ENCODE measurements around the gene UBL3. TPM values are rescaled to one million over a fixed set of nuclear protein-coding genes. Genes with fewer than 3 reads are reported as not detected.

Gene UBL3
- total and polyA plus RNA-seq, 9 donors = 22.5 to 41.4 (median 32.3) TPM

- no peaks in the 10 kb centered on the region for H3K36me3 ChIP-seq
- DNase-seq = no peak
- H3K4me3 ChIP-seq = no peak overlapping the region
- intact Hi-C loops (cut with DNase I) = no loop called here
- peaks cover 4% of the 10 kb centered on the region for H3K4me1 ChIP-seq (ENCODE audit: insufficient read depth)
- TF ChIP-seq POLR2A (IDR thresholded peaks at IDR 0.05) = no peak
- no peak for TF ChIP-seq CTCF (IDR thresholded peaks at IDR 0.05)
- no peak for TF ChIP-seq EP300 (IDR thresholded peaks at IDR 0.05)
- WGBS, 3 donors = 82 to 85% (median 83%) methylated on average over 8 of the region's 8 CpGs
- H3K9me3 ChIP-seq = no peaks in the 10 kb centered on the region
- no peaks in the 10 kb centered on the region for H3K27me3 ChIP-seq
- H3K27ac ChIP-seq = no peak overlapping the region
Observed at GRCh38 chr13:29886446-29886845, 36.0 kb upstream of the UBL3 start.

DNA sequence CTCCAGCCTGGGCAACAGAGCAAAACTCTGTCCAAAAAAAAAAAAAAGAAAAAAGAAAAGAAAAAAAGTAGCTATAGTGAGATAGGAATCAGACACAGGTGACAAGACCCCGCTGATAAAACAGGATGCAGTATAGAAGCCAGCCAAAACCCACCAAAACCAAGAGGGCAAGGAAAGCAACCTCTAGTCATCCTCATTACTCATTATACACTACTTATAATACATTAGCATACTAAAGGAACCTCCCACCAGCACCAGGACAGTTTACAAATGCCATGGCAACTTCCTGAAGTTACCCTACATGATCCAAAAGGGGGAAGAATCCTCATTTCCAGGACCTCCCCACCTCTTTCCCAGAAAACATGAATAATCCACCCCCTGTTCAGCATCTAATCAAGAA lies 35.6 kb upstream of the UBL3 start:
- Histone ChIP-seq H3K27me3 (no peaks in the 10 kb centered on the region), H3K4me1 (ENCODE audit: insufficient read depth) (peaks cover 4% of the 10 kb centered on the region), H3K4me3 (no peak overlapping the region), H3K9me3 (no peaks in the 10 kb centered on the region), H3K36me3 (no peaks in the 10 kb centered on the region), H3K27ac (no peak overlapping the region)
- no peak for DNase-seq
- intact Hi-C loops (cut with DNase I) = no loop called here
- no peak for TF ChIP-seq EP300 (IDR thresholded peaks at IDR 0.05)
- no peak for TF ChIP-seq POLR2A (IDR thresholded peaks at IDR 0.05)
- no peak for TF ChIP-seq CTCF (IDR thresholded peaks at IDR 0.05)
- WGBS, 3 donors = 91 to 96% (median 94%) methylated on average over 1 of the region's 1 CpG

- TF ChIP-seq EP300 (IDR thresholded peaks at IDR 0.05) = no peak
- no peak for TF ChIP-seq CTCF (IDR thresholded peaks at IDR 0.05)
- TF ChIP-seq POLR2A (IDR thresholded peaks at IDR 0.05) = no peak
- Histone ChIP-seq H3K27me3 (no peaks in the 10 kb centered on the region), H3K9me3 (no peaks in the 10 kb centered on the region), H3K36me3 (no peaks in the 10 kb centered on the region), H3K4me1 (ENCODE audit: insufficient read depth) (peaks cover 4% of the 10 kb centered on the region), H3K27ac (no peak overlapping the region), H3K4me3 (no peak overlapping the region)
- DNase-seq = no peak
- intact Hi-C loops (cut with DNase I) = no loop called here
- 54 to 67% (median 58%) methylated on average over 7 of the region's 7 CpGs for WGBS, 3 donors
Observed at GRCh38 chr13:29884671-29885430, 34.4 kb upstream of the UBL3 start.

DNA sequence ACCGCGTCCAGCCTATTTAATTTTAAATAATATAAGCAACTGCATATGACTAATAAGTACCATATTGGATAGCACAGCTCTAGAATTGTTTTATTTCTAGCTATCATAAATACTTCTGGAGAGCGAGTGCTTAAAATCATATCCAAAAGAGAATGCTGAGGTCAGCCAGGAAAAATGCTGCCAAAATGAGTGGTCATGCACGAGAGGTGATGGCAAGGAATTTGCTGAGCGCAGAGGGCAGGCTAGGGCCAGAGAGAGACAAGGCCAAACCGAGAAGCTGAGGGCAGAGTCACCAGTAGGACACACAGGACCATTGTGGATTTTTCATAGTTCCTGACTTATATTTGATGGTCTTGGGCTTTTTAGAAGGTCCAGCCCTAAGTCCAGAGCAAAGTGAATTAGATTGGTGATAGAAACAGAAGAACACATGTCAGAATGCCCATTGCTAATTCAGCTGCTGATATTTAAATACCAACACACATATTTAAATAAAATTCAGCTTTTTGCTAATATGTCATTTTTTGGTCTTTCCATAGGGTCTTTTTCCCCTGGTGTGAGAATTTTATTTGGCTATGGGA lies 33.6 kb upstream of the UBL3 start:
- Histone ChIP-seq H3K4me3 (no peak overlapping the region), H3K9me3 (no peaks in the 10 kb centered on the region), H3K4me1 (ENCODE audit: insufficient read depth) (peaks cover 4% of the 10 kb centered on the region), H3K36me3 (no peaks in the 10 kb centered on the region), H3K27ac (no peak overlapping the region), H3K27me3 (no peaks in the 10 kb centered on the region)
- intact Hi-C loops (cut with DNase I) = no loop called here
- TF ChIP-seq POLR2A (IDR thresholded peaks at IDR 0.05) (no peak), EP300 (IDR thresholded peaks at IDR 0.05) (no peak), CTCF (IDR thresholded peaks at IDR 0.05) (no peak)
- DNase-seq = peak in 2 of 5 donors; percentile 11 to 38
- 11 to 26% (median 15%) methylated on average over 6 of the region's 6 CpGs for WGBS, 3 donors

Measured in ovary (tissue), 9 donors.